ENCODE results near the gene FCER1G.

DNA sequence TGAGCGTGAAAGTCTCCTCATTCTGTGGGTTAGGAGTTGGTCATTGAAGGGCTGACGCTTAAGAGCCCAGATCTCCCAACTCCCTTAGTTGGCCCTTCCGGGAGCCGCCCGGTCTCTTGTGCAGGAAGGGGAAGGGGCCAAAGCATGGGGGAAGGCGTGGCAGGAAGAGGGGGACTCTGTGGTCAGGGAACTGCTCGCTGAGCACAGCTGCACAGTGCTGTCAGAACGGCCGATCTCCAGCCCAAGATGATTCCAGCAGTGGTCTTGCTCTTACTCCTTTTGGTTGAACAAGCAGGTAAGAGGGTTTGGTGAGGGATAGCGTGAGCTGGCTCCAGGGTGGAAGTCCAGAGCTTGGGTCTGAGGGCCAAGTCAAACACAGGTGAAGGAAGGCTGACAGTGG lies at the start of gene FCER1G:
- TF ChIP-seq MAX (IDR thresholded peaks at IDR 0.05) (no peak), EZH2 (IDR thresholded peaks at IDR 0.05; ENCODE audit: low read depth, low read length, severe bottlenecking) (no peak), SP1 (IDR thresholded peaks at IDR 0.05; ENCODE audit: low read depth, low read length) (no peak), POLR2AphosphoS5 (IDR thresholded peaks at IDR 0.05; ENCODE audit: low read depth, low read length) (no peak; the same call in 1 of the 2 replicates), USF2 (IDR thresholded peaks at IDR 0.05; ENCODE audit: low read length) (no peak)
- TF ChIP-seq, protein P1, sequence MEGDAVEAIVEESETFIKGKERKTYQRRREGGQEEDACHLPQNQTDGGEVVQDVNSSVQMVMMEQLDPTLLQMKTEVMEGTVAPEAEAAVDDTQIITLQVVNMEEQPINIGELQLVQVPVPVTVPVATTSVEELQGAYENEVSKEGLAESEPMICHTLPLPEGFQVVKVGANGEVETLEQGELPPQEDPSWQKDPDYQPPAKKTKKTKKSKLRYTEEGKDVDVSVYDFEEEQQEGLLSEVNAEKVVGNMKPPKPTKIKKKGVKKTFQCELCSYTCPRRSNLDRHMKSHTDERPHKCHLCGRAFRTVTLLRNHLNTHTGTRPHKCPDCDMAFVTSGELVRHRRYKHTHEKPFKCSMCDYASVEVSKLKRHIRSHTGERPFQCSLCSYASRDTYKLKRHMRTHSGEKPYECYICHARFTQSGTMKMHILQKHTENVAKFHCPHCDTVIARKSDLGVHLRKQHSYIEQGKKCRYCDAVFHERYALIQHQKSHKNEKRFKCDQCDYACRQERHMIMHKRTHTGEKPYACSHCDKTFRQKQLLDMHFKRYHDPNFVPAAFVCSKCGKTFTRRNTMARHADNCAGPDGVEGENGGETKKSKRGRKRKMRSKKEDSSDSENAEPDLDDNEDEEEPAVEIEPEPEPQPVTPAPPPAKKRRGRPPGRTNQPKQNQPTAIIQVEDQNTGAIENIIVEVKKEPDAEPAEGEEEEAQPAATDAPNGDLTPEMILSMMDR (IDR thresholded peaks at IDR 0.05; ENCODE audit: control extremely low read depth in 1 of 3, insufficient read depth in 1 of 3, low read depth in 1 of 3, low read length in 3 of 3): no peak
